Activated CD4-positive, alpha-beta T cell treated with anti-CD3 and anti-CD28 coated beads, Interleukin-2, Interleukin-4, amounts not matched to agents 100 ng/mL and 50 ng/mL, durations not matched to agents 16 hours and 8 hours (primary cell): Measurements from ENCODE around the gene RGMB.

Experiments used
- DNase-seq: peaks from one replicate; pipeline ENCODE4 v3.0.0-alpha.2; 2020; ENCODE audit warnings: low spot score

RGMB gene

DNA sequence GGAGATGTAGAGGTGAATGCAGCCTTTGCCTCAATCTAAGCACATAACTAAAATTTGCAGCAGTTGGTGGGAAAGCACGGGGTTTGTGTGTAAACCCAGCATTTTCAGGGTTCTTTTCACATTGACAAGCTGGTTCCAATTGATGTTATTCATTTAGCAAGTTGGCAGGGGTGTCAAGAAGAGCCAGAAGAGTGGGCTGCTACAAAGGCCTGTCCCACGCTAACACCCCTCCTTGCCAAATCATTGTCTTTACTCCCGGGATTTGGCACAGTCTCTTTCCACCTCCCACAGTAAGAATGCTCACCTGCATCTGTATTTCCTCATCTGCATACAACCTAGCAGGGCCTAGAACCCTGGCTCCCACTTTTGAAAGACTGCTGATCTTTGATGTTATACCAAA lies 11.8 kb downstream of the RGMB start:
- DNase-seq = no peak

DNA sequence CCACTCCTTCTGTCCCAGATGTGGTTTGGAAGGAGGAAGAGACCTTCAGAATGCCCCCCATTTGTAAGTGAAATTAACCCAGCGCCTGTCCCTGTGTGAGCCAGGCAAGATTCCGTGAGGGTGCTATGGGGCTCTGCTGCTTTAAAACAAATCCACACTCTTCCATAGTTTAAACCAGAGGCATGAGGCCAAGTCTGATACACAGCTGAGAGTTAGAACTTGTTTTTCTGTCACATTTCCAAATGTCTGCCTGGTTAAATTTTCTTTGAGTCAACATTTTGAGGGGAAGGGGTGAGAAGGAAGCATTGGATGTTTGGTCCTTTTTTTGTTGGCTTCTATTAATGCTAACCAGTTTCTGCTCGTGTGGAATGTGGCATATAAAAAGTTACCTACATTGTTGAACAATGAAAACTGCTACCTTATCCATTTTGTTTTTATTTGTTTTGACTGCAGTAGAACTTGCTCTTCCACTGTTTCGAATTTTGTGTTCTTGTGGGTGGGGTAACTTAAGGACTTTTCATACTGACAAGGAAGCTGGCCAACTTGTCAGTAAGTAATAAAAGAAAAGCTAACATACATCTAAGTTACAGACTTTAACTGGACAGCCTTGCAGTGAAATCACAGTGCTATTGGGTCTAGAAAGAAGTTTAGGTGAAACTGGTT lies 12.9 kb downstream of the RGMB start:
- DNase-seq = no peak

DNA sequence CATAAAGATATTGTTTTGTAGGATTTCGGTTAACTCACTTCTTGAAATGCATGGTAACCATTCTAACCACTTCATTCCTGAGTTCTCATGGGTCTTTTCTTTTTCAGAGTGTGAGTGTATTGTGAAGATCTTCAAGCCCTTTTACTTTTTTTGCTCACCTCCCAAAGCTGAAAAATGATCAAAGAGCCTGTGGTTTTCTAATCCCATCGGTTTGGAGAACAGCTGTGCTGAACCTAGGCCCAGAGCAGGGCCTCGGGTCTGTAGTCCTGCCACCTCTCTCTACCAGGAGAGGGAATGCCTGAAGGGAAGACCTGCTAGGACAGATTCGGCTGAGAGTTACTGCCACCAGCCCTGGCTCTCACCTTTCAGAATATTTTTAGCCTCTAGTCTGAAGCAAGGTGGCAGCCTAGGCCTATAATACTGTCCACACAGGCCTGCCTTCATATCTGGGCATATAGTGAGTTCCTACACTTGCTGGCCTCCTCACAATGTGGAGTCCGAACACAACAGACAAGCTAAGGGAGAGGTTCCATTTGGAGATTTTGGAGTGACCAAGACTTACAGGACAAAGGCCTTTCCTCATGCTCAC lies 13.8 kb downstream of the RGMB start:
- DNase-seq = no peak

DNA sequence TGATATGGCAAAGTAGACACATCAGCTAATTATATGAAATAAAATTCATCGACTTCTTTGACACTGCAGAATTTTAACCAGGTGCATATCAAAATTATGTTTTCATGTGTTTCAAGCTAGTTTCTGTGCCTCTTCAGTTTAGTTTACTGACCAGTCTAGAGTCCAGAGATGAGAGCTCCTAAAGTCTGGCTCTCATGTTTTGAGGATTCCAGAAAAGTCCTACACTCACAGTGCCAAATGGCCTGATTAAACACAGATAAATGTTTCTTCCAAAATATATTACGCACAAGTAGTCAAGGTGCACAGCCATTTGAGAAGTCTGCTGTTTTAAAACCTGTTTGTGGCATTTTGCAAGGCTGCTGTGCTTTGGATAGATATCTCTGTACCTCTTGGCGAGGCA lies 15.6 kb downstream of the RGMB start:
- no peak for DNase-seq

DNA sequence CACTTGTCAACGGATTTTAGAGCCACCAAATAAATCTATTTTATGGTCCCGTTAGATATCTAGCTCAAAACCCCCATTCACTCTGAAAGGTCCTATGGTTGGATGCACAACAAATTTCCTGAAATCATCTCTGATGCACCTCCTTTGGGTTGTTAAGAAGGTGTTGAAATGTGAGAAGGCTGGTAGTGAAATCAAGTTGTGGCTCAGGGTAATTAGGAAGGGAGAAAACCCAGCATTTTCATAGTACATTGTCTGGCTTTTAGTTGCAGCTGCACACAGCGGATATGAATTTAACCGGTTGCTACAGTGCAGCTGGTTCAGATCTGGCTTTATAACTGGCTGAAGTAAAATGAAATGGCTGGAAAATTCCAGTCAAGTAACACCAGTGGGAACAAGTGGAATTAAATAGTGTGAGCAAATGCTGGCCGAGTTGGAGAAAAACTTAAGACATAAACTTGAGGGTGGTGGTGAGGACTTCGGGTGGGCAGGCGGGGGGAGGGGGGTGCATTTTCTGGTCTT lies 17.6 kb downstream of the RGMB start:
- DNase-seq = no peak

DNA sequence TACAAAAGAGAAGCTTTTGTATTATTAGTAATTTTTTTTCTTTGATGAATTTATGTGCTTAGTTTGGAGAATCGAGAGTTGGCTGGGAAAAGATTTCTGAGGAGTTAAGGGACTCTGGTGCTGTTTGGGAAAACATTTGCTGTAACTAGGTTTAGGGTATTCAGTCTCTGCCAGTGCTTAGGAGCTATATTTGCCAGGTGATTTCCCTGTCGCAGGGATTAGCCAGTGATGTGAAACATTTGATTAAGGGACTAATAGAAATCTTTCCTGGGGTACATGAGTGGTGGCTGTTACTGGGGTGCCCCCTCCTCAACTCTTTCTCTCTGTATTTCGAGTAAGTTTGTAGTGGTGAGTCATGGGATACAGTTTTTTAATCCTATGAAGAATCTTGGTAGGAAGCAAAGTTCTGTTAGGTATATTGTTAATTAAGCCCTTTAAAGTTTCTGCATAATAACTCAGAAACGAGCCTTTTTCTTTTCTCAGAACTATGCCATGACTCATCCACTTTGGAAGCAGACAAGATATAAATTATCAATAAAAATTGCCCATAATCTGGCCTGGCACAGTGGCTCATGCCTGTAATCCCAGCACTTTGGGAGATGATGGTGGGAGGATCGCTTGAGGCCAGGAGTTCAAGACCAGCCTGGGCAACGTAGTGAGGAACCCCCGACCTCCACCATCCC lies 18.6 kb downstream of the RGMB start:
- DNase-seq = no peak

DNA sequence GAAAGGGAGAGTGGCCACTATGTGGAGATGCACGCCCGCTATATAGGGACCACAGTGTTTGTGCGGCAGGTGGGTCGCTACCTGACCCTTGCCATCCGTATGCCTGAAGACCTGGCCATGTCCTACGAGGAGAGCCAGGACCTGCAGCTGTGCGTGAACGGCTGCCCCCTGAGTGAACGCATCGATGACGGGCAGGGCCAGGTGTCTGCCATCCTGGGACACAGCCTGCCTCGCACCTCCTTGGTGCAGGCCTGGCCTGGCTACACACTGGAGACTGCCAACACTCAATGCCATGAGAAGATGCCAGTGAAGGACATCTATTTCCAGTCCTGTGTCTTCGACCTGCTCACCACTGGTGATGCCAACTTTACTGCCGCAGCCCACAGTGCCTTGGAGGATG lies 19.8 kb downstream of the RGMB start:
- no peak for DNase-seq

DNA sequence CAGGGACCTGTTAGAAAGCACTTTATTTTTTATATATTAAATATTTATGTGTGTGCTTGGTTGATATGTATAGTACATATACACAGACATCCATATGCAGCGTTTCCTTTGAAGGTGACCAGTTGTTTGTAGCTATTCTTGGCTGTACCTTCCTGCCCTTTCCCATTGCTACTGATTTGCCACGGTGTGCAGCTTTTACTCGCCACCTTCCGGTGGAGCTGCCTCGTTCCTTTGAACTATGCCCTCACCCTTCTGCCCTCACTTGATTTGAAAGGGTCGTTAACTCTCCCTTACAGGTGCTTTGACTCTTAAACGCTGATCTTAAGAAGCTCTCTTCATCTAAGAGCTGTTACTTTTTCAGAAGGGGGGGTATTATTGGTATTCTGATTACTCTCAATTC lies 20.5 kb downstream of the RGMB start:
- no peak for DNase-seq

DNA sequence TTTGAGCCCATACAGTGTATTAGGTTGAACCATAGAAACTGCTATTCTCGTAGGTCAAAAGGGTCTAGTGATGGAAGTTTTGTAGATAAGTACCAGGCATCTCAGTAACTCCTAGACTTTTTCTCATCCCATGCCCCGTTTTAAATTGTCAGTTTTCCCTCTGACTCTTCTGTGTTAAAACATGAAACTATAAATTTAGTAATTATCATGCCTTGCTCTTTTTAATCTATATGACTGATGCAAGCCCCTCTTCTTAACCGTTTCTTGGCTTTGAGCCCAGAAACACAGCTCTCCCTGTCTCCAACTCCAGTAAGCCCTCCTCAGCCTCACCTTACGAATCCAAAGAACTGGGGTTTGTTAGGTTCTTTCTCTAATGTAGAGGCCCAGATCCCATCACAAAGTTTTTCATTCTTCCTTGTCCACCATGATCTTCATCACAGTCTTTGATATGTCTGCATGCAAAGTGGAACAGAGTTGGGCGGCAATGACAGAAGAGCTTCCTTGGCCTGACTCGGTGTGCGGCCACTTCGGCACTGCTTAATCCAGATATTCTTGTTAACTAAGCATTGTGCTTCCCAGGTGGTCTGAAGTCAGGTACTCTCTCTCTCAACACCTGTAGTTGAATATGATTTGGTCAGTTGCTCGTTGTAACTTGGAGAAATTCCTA lies 21.1 kb downstream of the RGMB start:
- no peak for DNase-seq

DNA sequence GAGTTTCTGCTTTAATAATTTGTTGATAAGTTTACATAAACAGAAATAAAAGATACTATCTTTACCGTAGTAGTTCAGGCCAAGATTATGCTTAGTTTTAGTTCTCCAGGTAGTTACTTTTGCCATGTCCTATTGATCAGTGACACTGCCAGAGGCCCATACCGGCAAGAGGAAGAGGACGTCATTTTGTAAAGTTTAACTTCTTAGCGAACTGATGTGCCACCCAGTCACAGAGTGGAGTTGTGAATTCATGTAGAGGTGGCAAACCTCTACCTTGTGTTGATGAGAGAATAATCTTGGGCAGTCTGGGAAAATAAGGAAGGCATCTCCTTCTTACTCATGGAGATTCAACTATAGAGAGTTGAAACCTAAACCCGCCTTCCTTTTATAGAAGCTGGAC lies 21.8 kb downstream of the RGMB start:
- no peak for DNase-seq

DNA sequence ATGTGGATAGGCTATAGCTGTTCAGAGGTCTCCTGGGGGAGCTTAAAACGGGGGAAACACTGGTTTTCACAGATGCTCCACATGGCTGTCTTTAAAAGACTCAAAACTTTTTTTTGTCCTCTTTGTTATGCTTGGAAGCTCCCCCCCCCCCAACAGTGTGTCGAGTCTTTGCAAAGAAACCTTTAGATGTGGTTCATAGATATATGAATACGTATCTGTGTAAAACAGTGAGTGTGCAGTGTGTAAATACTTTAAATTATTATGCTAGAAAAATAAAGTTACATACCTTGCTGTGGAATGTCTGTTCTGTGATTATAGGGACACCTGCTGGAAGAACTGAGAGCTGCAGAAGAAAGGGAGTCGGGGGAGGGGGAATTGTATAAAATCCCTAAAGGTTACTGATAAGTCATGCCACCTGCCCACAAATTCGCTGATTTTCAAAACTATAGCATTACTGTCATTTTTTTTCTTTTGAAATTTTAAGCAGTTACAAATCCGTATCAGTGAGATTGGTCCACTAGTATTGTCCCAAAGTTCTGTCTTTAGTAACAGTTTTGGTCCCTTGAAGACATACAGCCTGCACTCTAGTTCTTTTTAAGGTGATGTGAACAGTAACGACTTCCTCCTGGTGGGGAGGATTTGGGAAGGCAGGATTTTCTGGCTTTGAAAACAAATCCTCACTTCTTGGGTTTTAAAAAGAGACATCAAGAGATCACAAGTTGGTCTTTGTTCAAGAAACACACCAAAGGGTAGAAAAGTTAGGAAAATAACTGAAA lies 22.9 kb downstream of the RGMB start:
- DNase-seq = peak; percentile 51

DNA sequence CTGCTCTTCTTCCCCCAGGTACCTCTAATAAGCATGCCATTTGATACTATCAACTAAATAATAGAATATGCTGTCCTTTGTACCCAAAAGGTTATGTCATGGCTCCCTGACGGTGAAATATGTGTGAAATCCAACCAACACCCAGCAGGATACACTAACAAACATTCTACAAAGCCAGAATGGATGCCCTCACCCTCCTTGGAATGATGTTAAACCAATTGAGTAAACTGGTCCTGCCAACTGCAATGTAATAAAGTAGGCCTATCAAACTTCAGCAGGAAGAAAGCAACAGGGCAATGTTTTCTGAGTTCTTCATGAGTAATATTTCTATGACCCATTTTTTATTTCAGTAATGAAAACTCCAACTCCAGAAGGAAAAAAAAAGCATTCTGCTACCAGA lies 24.9 kb downstream of the RGMB start:
- DNase-seq = no peak

DNA sequence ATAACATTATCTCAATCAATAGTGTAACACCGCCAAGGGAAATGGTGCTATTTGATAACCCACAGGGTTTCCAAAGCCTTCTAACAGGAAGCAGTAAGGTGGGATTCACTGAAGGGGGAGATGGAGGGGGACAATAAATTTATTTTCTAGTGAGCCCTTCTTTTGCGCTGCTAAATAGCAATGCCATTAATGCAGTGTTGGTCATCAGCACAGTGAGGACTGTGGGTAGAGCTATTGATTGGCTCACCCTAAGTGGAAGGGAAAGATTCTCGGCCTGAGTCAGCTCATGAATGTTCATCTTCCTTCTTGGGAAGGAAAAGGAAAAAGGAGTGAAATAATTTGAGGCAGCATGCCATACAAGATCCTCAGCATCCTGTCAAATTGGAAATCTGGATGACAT lies 25.4 kb downstream of the RGMB start:
- no peak for DNase-seq

DNA sequence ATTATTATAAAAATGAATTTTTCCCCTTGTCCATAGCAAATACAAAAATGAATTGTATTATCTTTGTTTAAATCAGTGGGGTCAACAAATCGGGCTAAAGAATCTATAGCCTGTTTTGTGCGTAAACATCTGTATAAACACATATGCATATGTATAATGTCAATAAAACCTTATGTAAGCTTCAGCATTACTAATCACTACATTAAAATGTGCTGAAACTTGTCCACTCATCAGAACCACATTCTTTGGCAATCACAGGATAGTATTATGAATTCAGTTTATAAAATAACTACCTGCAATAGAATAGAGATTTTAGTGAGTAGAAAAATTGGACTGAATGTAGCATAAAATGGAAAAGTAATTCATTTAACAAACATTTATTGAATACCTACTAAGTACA lies 30.6 kb downstream of the RGMB start:
- no peak for DNase-seq

DNA sequence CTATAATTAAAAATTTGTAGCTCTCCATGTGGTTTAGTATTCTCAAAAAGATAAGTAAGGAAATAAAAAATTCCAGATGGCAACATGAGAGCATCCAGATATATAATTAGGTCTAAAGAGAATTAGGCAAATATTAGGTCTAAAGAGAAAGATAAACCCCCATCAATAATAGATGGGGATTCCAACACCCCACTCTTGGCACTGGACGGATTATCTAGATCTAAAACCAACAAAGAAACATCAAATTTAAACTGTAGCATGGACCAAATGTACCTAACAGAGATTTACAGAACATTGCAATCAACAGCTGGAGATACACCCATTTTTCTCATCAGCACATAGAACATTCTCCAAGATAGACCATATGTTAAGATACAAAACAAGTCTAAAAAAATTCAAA lies 31.6 kb downstream of the RGMB start:
- no peak for DNase-seq

DNA sequence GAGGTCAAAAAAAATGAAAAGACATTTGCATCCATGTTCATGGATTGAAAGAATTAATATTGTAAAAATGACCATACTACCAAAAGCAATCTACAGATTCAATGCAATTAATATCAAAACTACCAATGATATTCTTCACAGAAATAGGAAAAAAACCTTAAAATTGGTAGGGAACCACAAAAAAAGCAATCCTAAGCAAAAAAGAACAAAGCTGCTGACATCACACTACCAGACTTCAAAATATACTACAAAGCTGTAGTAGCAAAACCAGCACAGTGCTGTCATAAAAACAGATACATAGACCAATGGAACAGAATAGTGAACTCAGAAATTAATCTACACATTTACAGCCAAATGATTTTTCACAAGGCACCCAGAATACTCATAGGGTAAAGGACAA lies 34.3 kb downstream of the RGMB start:
- DNase-seq = no peak

DNA sequence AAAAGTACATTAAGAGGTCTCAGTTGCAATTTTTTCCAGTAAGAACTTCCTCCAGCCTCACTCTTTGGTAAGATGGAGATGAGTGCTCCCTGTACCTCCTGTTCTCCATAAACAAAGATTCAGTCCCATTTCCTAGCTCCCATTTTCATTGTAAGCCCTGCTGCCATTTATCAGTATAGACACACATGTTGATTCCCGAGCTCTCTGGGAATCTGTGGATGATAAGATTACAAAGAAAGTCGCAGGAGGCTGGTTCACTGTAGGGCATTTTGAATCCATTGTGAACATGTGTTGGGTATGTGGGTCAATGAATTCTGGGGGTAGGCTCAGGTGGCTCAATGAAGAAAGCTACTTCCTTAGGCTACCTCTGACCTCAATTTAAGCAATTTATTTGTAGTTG lies 36.7 kb downstream of the RGMB start:
- no peak for DNase-seq

DNA sequence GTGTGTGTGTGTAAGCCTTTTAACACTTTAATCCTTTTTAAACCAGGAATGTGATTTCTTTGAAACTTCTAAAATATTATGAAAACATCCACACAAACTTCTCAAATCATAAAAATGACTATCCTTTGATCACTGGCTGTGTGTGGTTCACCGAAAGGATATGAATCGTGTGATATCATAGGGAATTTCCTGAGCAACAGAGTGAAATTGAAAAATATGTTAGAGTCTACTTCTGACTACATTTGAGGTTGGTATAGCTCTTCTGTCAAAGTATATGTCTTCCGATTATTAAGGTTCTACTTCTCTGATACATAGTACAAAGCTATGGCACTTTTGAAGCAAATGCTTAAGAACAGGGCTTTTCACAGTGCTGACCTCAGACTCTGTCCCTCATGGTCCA lies 40.3 kb downstream of the RGMB start:
- peak; percentile 18 for DNase-seq

DNA sequence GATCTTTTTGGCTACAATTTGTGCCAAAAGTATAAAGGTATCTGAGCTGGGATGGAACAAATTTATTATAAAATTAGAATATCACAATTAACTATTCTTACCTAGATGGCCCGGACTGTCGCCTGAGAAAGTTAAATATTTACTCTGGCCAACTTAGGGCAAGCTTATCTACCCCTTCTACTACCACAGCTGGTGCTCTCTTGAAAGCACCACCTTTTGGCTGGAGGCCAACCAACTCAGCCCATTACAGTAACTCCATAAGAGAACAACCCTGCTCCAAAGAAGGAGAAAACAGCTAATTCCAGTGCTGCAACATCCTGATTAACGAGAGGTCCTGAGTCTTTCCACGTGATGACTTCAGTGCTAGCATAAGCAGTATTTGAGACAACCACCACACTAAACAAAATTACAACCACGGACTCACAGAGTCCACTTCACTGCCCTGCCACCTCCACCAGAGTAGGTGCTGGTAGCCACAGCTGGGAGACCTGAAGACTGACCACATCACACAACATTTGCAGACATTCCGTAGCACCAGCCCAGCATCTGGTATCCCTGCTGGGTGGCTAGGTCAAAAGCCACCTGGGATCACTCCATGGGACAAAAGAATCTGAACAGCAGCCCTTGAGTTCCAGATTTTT lies 43.2 kb downstream of the RGMB start:
- no peak for DNase-seq

DNA sequence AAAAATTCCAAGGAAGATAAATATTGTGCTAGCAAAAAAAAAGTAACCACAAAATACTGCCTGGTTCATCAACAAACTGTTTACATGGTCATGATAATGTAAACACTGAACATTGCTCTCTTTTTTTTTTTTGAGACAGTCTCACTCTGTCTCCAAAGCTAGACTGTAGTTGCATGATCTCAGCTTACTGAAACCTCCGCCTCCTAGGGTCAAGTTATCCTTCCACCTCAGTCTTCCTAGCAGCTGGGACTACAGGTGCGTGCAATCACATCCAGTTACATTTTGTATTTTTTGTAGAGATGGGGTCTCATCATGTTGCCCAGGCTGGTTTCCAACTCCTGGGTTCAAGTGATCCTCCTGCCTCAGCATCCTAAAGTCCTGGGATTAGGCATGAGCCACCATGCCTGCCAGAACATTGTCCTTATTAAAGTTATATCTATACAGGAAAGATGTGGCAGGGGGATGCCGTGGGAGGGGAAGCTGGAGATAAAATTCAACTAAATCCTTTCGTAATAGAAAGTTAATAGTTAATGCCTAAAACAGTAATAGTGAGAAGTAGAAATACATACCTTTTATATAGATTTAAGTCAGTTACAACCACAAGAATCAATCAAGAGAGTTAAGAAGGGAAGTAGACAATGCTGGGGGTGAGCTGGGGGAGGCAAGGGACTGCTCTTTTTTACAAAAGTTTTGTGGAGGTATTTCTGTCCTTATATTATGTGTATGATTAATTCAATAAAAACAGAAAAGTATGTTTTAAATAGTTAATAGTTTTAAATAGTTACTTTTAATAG lies 52.3 kb downstream of the RGMB start:
- no peak for DNase-seq

DNA sequence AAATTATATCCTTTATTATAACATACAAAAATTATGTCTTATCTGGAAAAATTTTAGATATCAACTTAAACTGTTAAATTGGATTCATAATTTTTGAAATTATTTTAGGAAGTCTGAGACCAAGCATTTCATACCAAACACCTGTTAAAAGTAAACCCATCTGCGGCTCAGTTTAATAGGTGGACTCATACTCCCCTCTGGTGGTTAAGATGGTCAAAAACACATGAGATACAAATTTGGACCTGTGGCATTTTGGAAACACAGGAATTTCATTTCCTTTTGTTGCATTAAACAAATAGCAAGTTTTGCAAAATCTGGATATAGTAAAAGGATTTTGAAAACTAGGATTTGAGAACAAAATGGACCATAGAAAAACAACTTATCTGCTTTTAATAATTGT lies 53.7 kb downstream of the RGMB start:
- peak; percentile 15 for DNase-seq
